NB4 (cell line): Measurements from ENCODE around the gene SNX32.

Experiments used
- CTCF ChIP-seq: IDR thresholded peaks from one replicate; pipeline ENCODE4 v1.5.1; 2012; ENCODE audit warnings: low read depth, low read length
- MAX ChIP-seq: IDR thresholded peaks from 2 replicates; pipeline ENCODE4 v1.6.1; 2011; ENCODE audit warnings: low read depth, low read length
- MYC ChIP-seq: IDR thresholded peaks from 2 replicates; pipeline ENCODE4 v1.6.1; 2011; ENCODE audit warnings: low read depth, low read length
- POLR2A ChIP-seq: IDR thresholded peaks from 2 replicates; pipeline ENCODE4 v1.6.1; 2011; ENCODE audit warnings: mild to moderate bottlenecking; ENCODE audit not compliant: insufficient read length; ENCODE audit errors: extremely low read depth

GRCh38 chr11:65792456-65792855, 41.3 kb upstream of the SNX32 start:
- TF ChIP-seq POLR2A (no peak), MAX (no peak), CTCF (no peak), MYC (no peak)
